Ishikawa (cell line): ENCODE measurements around the gene SDHAF3.

Experiments used
- CEBPB ChIP-seq: IDR thresholded peaks from 2 replicates; pipeline ENCODE4 v1.6.1; 2012
- EGR1 ChIP-seq: IDR thresholded peaks from 2 replicates; pipeline ENCODE4 v1.6.1; 2012
- EP300 ChIP-seq: IDR thresholded peaks from 2 replicates; pipeline ENCODE4 v1.6.1; 2012; ENCODE audit warnings: borderline replicate concordance
- FOXM1 ChIP-seq: IDR thresholded peaks from 2 replicates; pipeline ENCODE4 v1.6.1; 2012; ENCODE audit warnings: low read depth, borderline replicate concordance
- NFIC ChIP-seq: IDR thresholded peaks from 2 replicates; pipeline ENCODE4 v1.6.1; 2012
- RAD21 ChIP-seq: IDR thresholded peaks from 2 replicates; pipeline ENCODE4 v1.6.1; 2012; ENCODE audit warnings: low read depth
- TAF1 ChIP-seq: IDR thresholded peaks from 2 replicates; pipeline ENCODE4 v1.6.1; 2012; ENCODE audit warnings: low read depth, mild to moderate bottlenecking
- TCF12 ChIP-seq: IDR thresholded peaks from 2 replicates; pipeline ENCODE4 v1.6.1; 2012; ENCODE audit warnings: low read depth
- TEAD4 ChIP-seq: IDR thresholded peaks from 2 replicates; pipeline ENCODE4 v1.6.1; 2012
- YY1 ChIP-seq: IDR thresholded peaks from 2 replicates; pipeline ENCODE4 v1.6.1; 2012; ENCODE audit warnings: low read depth
- TF ChIP-seq, protein P1 (sequence below): IDR thresholded peaks from 2 replicates; pipeline ENCODE4 v1.6.1; 2012; ENCODE audit warnings: low read depth, mild to moderate bottlenecking
- TF ChIP-seq, protein P2 (sequence below): IDR thresholded peaks from 2 replicates; pipeline ENCODE4 v1.6.1; 2012
- TF ChIP-seq, protein P3 (sequence below): IDR thresholded peaks from 2 replicates; pipeline ENCODE4 v1.6.1; 2012

DNA sequence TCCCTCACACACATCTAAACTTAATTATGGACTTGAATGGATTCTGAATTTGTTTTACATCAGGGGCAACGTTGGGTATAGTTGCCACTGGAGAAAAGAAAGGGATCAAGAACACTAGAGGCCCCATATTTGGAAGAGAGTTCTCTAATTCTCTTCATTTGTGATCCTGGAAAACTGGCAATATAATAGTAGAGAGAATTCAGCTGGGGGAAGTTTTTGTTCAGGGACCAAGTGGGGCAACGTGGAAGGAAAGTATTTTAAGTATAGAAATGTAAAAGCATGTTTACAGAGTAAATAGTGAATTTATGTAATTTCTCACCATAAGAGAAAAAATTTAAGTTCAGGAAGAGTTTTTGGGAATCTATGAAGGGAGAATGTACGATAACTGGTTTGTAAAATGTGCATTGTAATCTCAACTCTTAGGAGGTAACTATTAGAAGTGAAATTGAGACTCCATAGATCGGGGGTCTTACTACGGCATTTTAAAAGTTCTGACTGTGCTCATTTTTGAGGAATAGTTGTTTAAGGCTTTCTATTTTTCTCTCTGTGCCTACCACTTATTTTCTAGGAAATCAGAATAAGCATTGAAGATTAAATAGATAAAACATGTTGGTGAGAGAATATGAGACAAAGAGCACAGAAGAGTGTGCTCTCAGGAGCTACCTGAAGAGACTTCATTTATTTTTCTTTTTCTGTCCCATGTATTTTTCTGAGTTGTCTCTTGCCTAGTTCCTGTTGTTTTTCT is 3.4 kb downstream of the SDHAF3 start:
- TF ChIP-seq EP300 (no peak), RAD21 (no peak), YY1 (no peak), CEBPB (no peak), TAF1 (no peak), FOXM1 (no peak), TEAD4 (no peak), NFIC (no peak), TCF12 (no peak), EGR1 (no peak)
- TF ChIP-seq, protein P1, sequence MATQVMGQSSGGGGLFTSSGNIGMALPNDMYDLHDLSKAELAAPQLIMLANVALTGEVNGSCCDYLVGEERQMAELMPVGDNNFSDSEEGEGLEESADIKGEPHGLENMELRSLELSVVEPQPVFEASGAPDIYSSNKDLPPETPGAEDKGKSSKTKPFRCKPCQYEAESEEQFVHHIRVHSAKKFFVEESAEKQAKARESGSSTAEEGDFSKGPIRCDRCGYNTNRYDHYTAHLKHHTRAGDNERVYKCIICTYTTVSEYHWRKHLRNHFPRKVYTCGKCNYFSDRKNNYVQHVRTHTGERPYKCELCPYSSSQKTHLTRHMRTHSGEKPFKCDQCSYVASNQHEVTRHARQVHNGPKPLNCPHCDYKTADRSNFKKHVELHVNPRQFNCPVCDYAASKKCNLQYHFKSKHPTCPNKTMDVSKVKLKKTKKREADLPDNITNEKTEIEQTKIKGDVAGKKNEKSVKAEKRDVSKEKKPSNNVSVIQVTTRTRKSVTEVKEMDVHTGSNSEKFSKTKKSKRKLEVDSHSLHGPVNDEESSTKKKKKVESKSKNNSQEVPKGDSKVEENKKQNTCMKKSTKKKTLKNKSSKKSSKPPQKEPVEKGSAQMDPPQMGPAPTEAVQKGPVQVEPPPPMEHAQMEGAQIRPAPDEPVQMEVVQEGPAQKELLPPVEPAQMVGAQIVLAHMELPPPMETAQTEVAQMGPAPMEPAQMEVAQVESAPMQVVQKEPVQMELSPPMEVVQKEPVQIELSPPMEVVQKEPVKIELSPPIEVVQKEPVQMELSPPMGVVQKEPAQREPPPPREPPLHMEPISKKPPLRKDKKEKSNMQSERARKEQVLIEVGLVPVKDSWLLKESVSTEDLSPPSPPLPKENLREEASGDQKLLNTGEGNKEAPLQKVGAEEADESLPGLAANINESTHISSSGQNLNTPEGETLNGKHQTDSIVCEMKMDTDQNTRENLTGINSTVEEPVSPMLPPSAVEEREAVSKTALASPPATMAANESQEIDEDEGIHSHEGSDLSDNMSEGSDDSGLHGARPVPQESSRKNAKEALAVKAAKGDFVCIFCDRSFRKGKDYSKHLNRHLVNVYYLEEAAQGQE: no peak
- TF ChIP-seq, protein P2, sequence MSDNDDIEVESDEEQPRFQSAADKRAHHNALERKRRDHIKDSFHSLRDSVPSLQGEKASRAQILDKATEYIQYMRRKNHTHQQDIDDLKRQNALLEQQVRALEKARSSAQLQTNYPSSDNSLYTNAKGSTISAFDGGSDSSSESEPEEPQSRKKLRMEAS: no peak
- TF ChIP-seq, protein P3, sequence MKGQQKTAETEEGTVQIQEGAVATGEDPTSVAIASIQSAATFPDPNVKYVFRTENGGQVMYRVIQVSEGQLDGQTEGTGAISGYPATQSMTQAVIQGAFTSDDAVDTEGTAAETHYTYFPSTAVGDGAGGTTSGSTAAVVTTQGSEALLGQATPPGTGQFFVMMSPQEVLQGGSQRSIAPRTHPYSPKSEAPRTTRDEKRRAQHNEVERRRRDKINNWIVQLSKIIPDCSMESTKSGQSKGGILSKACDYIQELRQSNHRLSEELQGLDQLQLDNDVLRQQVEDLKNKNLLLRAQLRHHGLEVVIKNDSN: no peak
